ENCODE measurements around the gene RRAGB.
"Not testable (repeated sequence)": the region's sequence is repeated elsewhere in the genome, so short reads cannot be mapped to it uniquely, and the experiment has no call there.

Gene RRAGB

GRCh38 chrX:55717521-55718497, at the start of gene RRAGB:
Gene RRAGB (plus strand): TSS chrX:55717749. CDS start chrX:55718328, 579 bp downstream.
- DNase-seq: peak; percentile 90

GRCh38 chrX:55668084-55668483, 49.5 kb upstream of the RRAGB start:
- no peak for DNase-seq

- not testable (repeated sequence) for DNase-seq
Observed at GRCh38 chrX:55688579-55688978, 29.0 kb upstream of the RRAGB start.

- DNase-seq: no peak
Observed at GRCh38 chrX:55695227-55696018, 22.1 kb upstream of the RRAGB start.

GRCh38 chrX:55697381-55697780, 20.2 kb upstream of the RRAGB start:
- DNase-seq: no peak

- DNase-seq: no peak
Observed at GRCh38 chrX:55702671-55703070, 14.9 kb upstream of the RRAGB start.

GRCh38 chrX:55703436-55703835, 14.1 kb upstream of the RRAGB start:
- not testable (repeated sequence) for DNase-seq

GRCh38 chrX:55705066-55705465, 12.5 kb upstream of the RRAGB start:
- not testable (repeated sequence) for DNase-seq

GRCh38 chrX:55709735-55710134, 7.8 kb upstream of the RRAGB start:
- no peak for DNase-seq

- no peak for DNase-seq
Observed at GRCh38 chrX:55710701-55711100, 6.8 kb upstream of the RRAGB start.

- no peak for DNase-seq
Observed at GRCh38 chrX:55713631-55714030, 3.9 kb upstream of the RRAGB start.

- no peak for DNase-seq
Observed at GRCh38 chrX:55714161-55714560, 3.4 kb upstream of the RRAGB start.

- no peak for DNase-seq
Observed at GRCh38 chrX:55715847-55716246, 1.7 kb upstream of the RRAGB start.

- DNase-seq: no peak
Observed at GRCh38 chrX:55716937-55717336, 612 bp upstream of the RRAGB start.

- no peak for DNase-seq
Observed at GRCh38 chrX:55731826-55732225, 14.3 kb downstream of the RRAGB start.

- no peak for DNase-seq
Observed at GRCh38 chrX:55738969-55739368, 21.4 kb downstream of the RRAGB start.

- no peak for DNase-seq
Observed at GRCh38 chrX:55742649-55743048, 25.1 kb downstream of the RRAGB start.

GRCh38 chrX:55748463-55748862, 30.9 kb downstream of the RRAGB start:
- not testable (repeated sequence) for DNase-seq

- DNase-seq: no peak
Observed at GRCh38 chrX:55750256-55750655, 32.7 kb downstream of the RRAGB start.

- DNase-seq: no peak
Observed at GRCh38 chrX:55754861-55755294, 37.3 kb downstream of the RRAGB start.

GRCh38 chrX:55758033-55758432, 40.5 kb downstream of the RRAGB start:
- DNase-seq: no peak

GRCh38 chrX:55759478-55759877, 41.9 kb downstream of the RRAGB start:
- no peak for DNase-seq

- no peak for DNase-seq
Observed at GRCh38 chrX:55767100-55767499, 49.6 kb downstream of the RRAGB start.

GRCh38 chrX:55774419-55774818, 56.9 kb downstream of the RRAGB start:
- DNase-seq: not testable (repeated sequence)
